ENCODE results near the gene SAPCD2. TPM values are rescaled to one million over a fixed set of nuclear protein-coding genes. Genes with fewer than 3 reads are reported as not detected.

SAPCD2 gene
- total RNA-seq, 4 donors from 2014 or later = 0.15 to 5.9 (median 1.0) TPM; not detected in 1

DNA sequence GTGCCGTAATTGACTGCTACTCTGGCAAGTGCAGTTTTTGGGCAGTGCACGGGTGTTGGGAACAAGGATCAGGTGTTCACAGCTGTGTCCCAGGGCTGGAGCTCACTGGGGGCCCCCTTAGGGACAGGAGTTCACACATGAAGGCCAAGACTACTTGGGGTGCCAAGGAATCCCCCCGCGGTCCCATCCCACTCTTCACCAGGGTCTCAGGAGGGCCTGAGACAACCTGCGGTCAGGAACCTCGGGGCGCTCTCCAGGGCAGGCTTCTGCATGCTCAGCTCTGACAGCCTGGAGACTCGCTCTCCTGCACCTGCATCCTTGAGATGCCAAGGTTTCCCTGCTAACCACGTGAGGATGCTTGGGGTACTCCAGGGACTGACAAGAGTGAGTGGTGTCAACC is 14.2 kb upstream of the SAPCD2 start:
- no peaks in the 10 kb centered on the region for H3K36me3 ChIP-seq
- TF ChIP-seq, protein P1, sequence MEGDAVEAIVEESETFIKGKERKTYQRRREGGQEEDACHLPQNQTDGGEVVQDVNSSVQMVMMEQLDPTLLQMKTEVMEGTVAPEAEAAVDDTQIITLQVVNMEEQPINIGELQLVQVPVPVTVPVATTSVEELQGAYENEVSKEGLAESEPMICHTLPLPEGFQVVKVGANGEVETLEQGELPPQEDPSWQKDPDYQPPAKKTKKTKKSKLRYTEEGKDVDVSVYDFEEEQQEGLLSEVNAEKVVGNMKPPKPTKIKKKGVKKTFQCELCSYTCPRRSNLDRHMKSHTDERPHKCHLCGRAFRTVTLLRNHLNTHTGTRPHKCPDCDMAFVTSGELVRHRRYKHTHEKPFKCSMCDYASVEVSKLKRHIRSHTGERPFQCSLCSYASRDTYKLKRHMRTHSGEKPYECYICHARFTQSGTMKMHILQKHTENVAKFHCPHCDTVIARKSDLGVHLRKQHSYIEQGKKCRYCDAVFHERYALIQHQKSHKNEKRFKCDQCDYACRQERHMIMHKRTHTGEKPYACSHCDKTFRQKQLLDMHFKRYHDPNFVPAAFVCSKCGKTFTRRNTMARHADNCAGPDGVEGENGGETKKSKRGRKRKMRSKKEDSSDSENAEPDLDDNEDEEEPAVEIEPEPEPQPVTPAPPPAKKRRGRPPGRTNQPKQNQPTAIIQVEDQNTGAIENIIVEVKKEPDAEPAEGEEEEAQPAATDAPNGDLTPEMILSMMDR (IDR thresholded peaks at IDR 0.05) = no peak
- no peak for TF ChIP-seq POLR2A (IDR thresholded peaks at IDR 0.05)
- H3K27ac ChIP-seq = no peak overlapping the region
- H3K9me3 ChIP-seq = no peaks in the 10 kb centered on the region
- H3K4me1 ChIP-seq = peaks cover 0 to 5% of the 10 kb centered on the region in 2 donors
- H3K27me3 ChIP-seq = no peaks in the 10 kb centered on the region
- intact Hi-C loops (cut with DNase I; ENCODE audit: low total_unique reads) = no loop called here
- peak in 1 of 2 donors; percentile 16 for DNase-seq
- H3K4me3 ChIP-seq = no peak overlapping the region

DNA sequence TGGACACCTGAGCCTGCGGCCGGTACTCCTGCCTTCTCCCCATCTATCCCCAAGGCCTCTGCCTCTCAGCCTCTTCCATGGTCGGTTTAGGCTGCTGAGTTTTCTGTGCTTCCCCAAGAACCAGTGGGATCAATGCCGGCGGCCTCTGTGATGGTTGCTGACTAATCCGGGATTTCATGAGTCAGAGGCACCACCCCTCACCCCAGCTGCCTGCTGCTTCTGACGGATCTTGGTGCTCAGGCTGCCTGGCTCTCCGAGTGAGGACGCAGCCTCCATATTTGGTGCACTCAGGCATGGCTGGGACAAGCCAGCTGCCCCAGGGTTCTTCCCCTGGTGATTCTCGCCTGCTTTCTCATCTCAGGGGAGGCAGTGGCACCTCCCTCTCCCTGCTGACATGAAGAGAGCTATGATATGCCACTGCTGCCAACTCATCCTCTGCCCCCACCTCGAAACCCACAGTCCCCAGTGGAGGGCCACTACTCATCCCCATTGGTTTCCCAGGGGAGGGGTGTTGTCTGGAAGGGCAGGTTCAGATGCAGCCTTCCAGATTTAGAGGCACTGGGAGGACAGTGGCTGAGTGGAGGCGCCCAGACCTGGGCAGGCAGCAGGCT is 13.1 kb upstream of the SAPCD2 start:
- TF ChIP-seq POLR2A (IDR thresholded peaks at IDR 0.05) = no peak
- TF ChIP-seq, protein P1 (IDR thresholded peaks at IDR 0.05) = no peak
- H3K27ac ChIP-seq = peak overlapping the region; percentile 44 to 67
- H3K27me3 ChIP-seq = no peaks in the 10 kb centered on the region
- peaks cover 0 to 7% of the 10 kb centered on the region in 2 donors for H3K4me1 ChIP-seq
- intact Hi-C loops (cut with DNase I; ENCODE audit: low total_unique reads) = no loop called here
- H3K4me3 ChIP-seq = no peak overlapping the region
- H3K36me3 ChIP-seq = no peaks in the 10 kb centered on the region
- peak; percentile 63 to 67 for DNase-seq
- no peaks in the 10 kb centered on the region for H3K9me3 ChIP-seq

DNA sequence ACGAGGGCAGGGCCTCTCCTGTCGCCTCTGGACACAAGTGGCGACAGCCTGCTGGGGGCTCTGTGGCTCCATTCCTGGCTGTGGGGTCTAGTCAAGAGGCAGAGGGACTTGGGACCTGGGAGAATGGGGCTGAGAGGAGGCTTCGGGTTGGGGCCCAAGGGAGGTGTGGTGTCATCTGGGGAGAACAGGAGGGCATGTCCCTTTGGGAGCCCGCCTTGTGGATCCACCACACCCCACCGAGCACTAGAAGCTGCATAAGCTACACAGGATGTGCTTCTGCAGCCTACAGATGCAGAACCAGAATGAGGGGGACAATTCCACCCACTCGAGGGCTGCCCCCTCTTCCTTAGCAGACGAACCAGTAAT is 12.6 kb upstream of the SAPCD2 start:
- DNase-seq = peak in 1 of 2 donors; percentile 15
- Histone ChIP-seq H3K27ac (peak overlapping the region; percentile 40 to 67), H3K36me3 (no peaks in the 10 kb centered on the region), H3K4me3 (no peak overlapping the region), H3K4me1 (peaks cover 0 to 13% of the 10 kb centered on the region in 2 donors), H3K27me3 (no peaks in the 10 kb centered on the region), H3K9me3 (no peaks in the 10 kb centered on the region)
- intact Hi-C loops (cut with DNase I; ENCODE audit: low total_unique reads) = no loop called here
- TF ChIP-seq, protein P1 (IDR thresholded peaks at IDR 0.05) = no peak
- no peak for TF ChIP-seq POLR2A (IDR thresholded peaks at IDR 0.05)

DNA sequence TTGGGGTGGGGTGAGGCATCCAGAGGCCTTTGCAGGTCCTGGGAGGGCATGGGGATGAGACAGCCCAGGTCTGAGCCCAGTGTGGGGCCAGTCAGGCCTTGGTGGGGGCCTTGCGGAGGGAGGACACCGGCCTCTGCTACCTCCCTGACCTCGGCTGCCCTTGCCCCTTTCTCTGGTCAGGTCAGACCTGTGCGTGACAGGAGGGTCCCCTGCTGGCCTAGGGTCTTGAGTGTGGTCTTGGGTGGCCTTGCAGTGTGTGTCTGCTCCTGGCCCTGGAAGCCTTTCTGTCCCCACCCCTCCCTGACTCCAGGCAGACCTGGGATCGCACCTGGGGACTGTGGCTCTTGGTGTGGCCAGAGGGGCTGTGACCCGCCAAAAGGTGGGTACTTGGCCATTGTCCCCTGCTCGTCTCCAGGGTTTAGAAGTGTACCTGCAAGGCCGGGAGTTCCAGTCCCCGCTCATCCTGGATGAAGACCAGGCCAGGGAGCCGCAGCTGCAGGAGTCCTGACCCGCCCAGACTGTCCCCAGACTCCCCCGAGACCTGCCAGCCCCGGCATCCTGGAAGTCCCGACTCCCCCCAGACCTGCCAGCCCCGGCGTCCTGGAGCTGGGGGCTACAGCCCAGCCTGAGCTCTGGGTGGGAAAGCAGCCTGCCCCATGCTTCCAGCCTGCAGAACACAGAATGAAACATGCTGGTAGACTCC is 12.0 kb upstream of the SAPCD2 start:
- intact Hi-C loops (cut with DNase I; ENCODE audit: low total_unique reads) = no loop called here

More for the DNA sequence above, 12.0 kb upstream of the SAPCD2 start:
- Histone ChIP-seq H3K27ac (peak overlapping the region in 1 of 2 donors; percentile 67), H3K4me1 (peaks cover 0 to 13% of the 10 kb centered on the region in 2 donors), H3K27me3 (no peaks in the 10 kb centered on the region), H3K4me3 (no peak overlapping the region), H3K36me3 (no peaks in the 10 kb centered on the region), H3K9me3 (no peaks in the 10 kb centered on the region)
- peak in 1 of 2 donors; percentile 15 for DNase-seq
- TF ChIP-seq, protein P1 (IDR thresholded peaks at IDR 0.05) = no peak
- no peak for TF ChIP-seq POLR2A (IDR thresholded peaks at IDR 0.05)

All from uterus (tissue), 4 donors.